MCF 10A (cell line): ENCODE results near the gene PRPF6. TPM values are rescaled to one million over a fixed set of nuclear protein-coding genes. Genes with fewer than 3 reads are reported as not detected.

Experiments
- BruUV-seq: library from RNA; stranded (reverse); fragments of 400-500 nt; replicated peaks from 2 replicates; lab custom pipeline; 2021; lab: Mats Ljungman, UMichigan
- CTCF ChIA-PET: fragments of 300-600 bp; sonication (Branson Sonifier 250); formaldehyde crosslinking; extraction: SDS; loops from one replicate; lab custom pipeline; 2021; ENCODE audit warnings: antibody characterized with exemption, inconsistent platforms; lab: Yijun Ruan, JAX
- POLR2A ChIA-PET: fragments of 300-600, 350-650 bp; sonication (Branson Sonifier 250); formaldehyde crosslinking; extraction: SDS; loops from one replicate; lab custom pipeline; 2020; ENCODE audit warnings: antibody characterized with exemption, inconsistent platforms; lab: Yijun Ruan, JAX
- DNase-seq: peaks from one replicate; pipeline ENCODE4 v3.0.0-alpha.2; 2018; ENCODE audit not compliant: unreplicated experiment
- H3K27ac Mint-ChIP-seq: one replicate; pipeline ENCODE4 v1.8.0; 2022; ENCODE audit warnings: mild to moderate bottlenecking, low read depth, mixed read lengths; ENCODE audit not compliant: unreplicated experiment
- H3K27me3 Mint-ChIP-seq: one replicate; pipeline ENCODE4 v1.8.0; 2022; ENCODE audit warnings: mixed read lengths; ENCODE audit not compliant: insufficient read depth, unreplicated experiment
- H3K36me3 Mint-ChIP-seq: one replicate; pipeline ENCODE4 v1.8.0; 2022; ENCODE audit warnings: mild to moderate bottlenecking, moderate library complexity, mixed read lengths; ENCODE audit not compliant: insufficient read depth, unreplicated experiment
- H3K4me1 Mint-ChIP-seq: one replicate; pipeline ENCODE4 v1.8.0; 2022; ENCODE audit warnings: mixed read lengths; ENCODE audit not compliant: insufficient read depth, unreplicated experiment
- H3K4me3 Mint-ChIP-seq: one replicate; pipeline ENCODE4 v1.8.0; 2022; ENCODE audit warnings: mild to moderate bottlenecking, moderate library complexity, mixed read lengths; ENCODE audit not compliant: unreplicated experiment
- H3K9me3 Mint-ChIP-seq: one replicate; pipeline ENCODE4 v1.8.0; 2022; ENCODE audit warnings: mixed read lengths; ENCODE audit not compliant: unreplicated experiment
- CTCF ChIP-seq: fragments of 200-600 bp; IDR thresholded peaks from one replicate; pipeline ENCODE4 v1.8.0; 2022; ENCODE audit warnings: antibody characterized with exemption, mild to moderate bottlenecking; ENCODE audit not compliant: unreplicated experiment
- intact Hi-C: fragments of 100-400 bp; cut with micrococcal nuclease; formaldehyde crosslinking; loops from 2 replicates; pipeline ENCODE4 v1.14.1; 2022
- total RNA-seq: library from RNA; stranded (reverse); gene quantifications from 2 replicates; pipeline ENCODE4 v1.2.3, GENCODE V29; 2022

PRPF6 gene
- total RNA-seq, 1 experiment from 2014 or later = 70.9 TPM

- no peak for TF ChIP-seq CTCF
- intact Hi-C loops = no loop called here
- no TSS peak for BruUV-seq
- POLR2A ChIA-PET = no interaction called here
- Mint-ChIP-seq H3K27ac (no peak overlapping the region), H3K36me3 (peaks cover 84% of the 10 kb centered on the region), H3K9me3 (no peaks in the 10 kb centered on the region), H3K27me3 (no peaks in the 10 kb centered on the region), H3K4me3 (no peak overlapping the region), H3K4me1 (no peaks in the 10 kb centered on the region)
- DNase-seq = no peak
- CTCF ChIA-PET = interaction anchor here (1.2 kb wide), 1 partner anchor 96 kb away, joined by 3 read pairs; no protein-coding TSS in a partner anchor
Measured at GRCh38 chr20:64023361-64024140, 42.6 kb downstream of the PRPF6 start.

DNA sequence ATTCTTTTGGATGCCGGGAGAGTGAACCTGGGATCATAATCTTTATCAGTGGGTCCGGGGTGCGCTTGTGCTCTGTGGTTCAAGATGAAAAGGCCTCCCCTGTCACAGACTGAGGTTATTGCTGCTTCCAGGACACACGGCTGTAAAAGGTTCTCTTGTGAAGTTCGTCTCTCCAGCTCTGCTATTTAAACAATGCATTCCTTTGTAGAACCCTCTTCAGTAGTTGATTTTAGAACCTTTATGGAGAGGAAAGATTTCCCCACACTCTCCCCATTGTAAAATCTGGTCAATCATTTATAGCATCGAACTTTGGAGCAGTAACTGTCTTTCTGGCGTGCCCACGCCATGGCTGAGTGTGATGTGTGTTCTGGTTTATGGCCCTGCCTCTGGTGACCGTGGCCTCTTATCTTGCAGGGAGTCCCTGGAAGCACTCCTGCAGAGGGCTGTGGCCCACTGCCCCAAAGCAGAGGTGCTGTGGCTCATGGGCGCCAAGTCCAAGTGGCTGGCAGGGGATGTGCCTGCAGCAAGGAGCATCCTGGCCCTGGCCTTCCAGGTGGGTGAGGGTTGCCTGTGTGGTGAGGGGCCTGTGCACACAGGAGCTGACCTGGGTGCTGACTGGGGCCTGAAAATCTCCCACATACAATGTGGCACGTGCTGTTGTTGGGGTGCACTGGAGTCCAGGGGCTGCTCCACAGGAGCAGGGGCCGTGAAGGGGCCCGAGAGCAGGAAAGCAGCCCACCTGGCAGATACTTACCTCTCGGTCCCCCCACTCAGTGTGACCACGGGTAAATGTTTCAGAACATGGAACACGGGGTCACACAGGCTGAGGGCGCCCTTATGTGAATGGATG is 43.4 kb downstream of the PRPF6 start:
- ChIA-PET POLR2A (interaction anchor here (1.0 kb wide), 1 partner anchor 55 kb away, joined by 4 read pairs; the partner anchor contains the start of genes OPRL1 and RGS19), CTCF (interaction anchor here (0.6 to 1.5 kb wide), 3 partner anchors 14 to 41 kb away, joined by 3 to 10 read pairs (median 3); no protein-coding TSS in a partner anchor)
- Mint-ChIP-seq H3K9me3 (no peaks in the 10 kb centered on the region), H3K4me1 (no peaks in the 10 kb centered on the region), H3K36me3 (peaks cover 84% of the 10 kb centered on the region), H3K4me3 (no peak overlapping the region), H3K27me3 (no peaks in the 10 kb centered on the region), H3K27ac (no peak overlapping the region)
- BruUV-seq = no TSS peak
- no peak for TF ChIP-seq CTCF
- intact Hi-C loops = no loop called here
- no peak for DNase-seq

DNA sequence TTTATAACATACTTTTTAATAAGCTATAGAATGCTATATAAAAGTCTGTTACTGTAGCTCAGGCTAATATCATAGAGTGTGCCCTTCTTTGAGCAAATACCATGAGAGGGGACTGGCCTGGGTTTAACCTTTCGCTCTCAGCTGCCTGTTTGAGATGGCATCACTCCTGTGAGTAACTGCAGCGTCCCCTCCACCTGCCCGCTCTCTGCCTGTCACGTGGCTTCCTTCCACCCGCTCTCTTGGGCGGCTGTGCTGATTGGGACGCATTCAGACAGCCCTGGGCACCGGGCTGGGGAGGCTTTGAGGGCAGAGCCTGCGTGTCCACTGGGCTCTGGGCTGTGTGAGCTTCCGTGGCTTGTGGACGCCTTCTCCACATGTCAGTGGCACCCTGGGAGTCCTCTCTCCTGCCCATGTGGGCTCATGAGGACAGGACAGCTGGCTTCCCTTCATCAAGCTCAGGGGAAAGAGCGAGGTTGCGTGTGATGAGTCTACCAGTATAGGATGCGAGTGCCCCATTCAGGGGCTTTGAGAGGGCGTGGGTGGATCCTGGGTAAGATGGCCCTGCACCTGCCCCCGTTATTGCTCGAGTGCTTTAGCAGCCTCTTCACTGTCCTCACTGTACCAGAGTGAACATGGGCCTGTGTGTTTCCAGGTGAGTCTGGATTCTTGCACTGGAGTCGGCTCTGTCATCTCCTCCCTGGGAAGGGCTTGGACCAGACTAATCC is 44.3 kb downstream of the PRPF6 start:
- Mint-ChIP-seq H3K27me3 (no peaks in the 10 kb centered on the region), H3K27ac (no peak overlapping the region), H3K36me3 (peaks cover 84% of the 10 kb centered on the region), H3K4me1 (no peaks in the 10 kb centered on the region), H3K9me3 (no peaks in the 10 kb centered on the region), H3K4me3 (no peak overlapping the region)
- ChIA-PET POLR2A (interaction anchor here (1.0 kb wide), 1 partner anchor 54 kb away, joined by 4 read pairs; the partner anchor contains the start of genes OPRL1 and RGS19), CTCF (interaction anchor here (0.6 to 1.5 kb wide), 3 partner anchors 13 to 529 kb away, joined by 3 to 10 read pairs (median 3); no protein-coding TSS in a partner anchor)
- TF ChIP-seq CTCF = no peak
- BruUV-seq = no TSS peak
- no peak for DNase-seq
- intact Hi-C loops = no loop called here
